Fibroblast of mammary gland (primary cell): ENCODE data around the gene GLO1.

Experiments used
- DNase-seq: peaks from one replicate; pipeline ENCODE4 v3.0.0-alpha.2; 2010; ENCODE audit warnings: low read depth
- H3K4me3 ChIP-seq: 2 replicates; pipeline ENCODE4 v1.5.1; 2011; ENCODE audit warnings: low read depth, mild to moderate bottlenecking, low read length, moderate library complexity; ENCODE audit not compliant: control insufficient read depth
- CTCF ChIP-seq: conservative IDR thresholded peaks from 2 replicates; pipeline ENCODE4 v1.5.1; 2011; ENCODE audit warnings: low read depth, low read length, inconsistent platforms; ENCODE audit not compliant: control insufficient read depth, insufficient read depth

The GLO1 gene

DNA sequence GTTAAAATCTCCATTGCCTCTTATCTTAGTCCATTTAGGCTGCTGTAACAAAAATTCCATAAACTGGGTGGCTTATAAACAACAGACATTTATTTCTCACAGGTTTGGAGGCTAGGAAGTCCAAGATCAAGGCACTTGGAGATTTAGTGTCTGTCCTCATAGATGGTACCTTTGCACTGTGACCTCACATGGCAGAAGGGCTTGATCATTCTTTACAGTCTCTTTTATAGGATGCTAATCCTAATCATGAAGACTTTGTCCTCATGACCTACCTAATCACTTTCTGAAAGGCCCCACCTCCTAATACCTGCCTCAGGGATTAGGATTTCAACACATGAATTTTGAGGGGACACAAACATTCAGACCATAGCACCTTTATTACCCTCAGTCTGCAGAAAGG lies 6.6 kb downstream of the GLO1 start:
- no peak for DNase-seq
- TF ChIP-seq CTCF, result no peak

GRCh38 chr6:38695933-38696332 lies 7.0 kb downstream of the GLO1 start:
- no peak overlapping the region for H3K4me3 ChIP-seq
- no peak for TF ChIP-seq CTCF
- DNase-seq, result no peak

More for the DNA sequence above, 6.6 kb downstream of the GLO1 start:
- no peak overlapping the region for H3K4me3 ChIP-seq

DNA sequence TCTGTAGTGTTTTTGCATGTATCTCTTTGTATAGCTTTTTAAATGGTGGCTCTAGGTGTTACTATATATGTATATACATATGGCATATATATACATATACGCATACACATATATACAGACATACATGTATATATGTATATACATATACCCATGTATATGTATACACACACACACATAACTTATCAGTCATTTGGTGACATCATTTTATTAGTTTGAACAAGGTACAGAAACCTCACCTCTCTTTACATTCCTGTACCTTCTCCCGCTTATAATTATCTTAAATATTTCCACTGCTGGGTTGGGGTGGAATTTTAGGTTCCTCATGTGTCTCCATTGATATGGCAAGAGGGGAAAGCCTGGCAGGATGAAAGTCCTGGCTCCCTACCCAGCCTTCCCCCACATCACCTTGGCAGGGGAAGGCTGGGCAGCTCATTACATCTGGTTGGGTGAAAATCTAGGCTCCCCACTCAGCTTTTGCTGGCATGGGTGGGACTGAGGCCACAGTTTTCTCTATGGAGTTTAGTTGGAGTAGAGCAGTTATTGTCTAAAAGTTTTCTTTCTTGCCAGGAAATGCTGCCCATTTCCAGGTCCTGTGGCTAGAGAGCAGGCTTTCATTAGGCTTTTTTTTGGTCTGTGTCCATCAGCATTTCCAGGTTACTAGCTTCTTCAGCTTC lies 7.6 kb downstream of the GLO1 start:
- H3K4me3 ChIP-seq, result no peak overlapping the region

GRCh38 chr6:38688579-38689087 lies 14.3 kb downstream of the GLO1 start:
- H3K4me3 ChIP-seq, result no peak overlapping the region
- no peak for DNase-seq
- TF ChIP-seq CTCF, result no peak

More for the DNA sequence above, 7.6 kb downstream of the GLO1 start:
- no peak for TF ChIP-seq CTCF
- DNase-seq, result no peak

GRCh38 chr6:38687549-38687948 lies 15.4 kb downstream of the GLO1 start:
- DNase-seq, result no peak
- TF ChIP-seq CTCF, result no peak
- no peak overlapping the region for H3K4me3 ChIP-seq

DNA sequence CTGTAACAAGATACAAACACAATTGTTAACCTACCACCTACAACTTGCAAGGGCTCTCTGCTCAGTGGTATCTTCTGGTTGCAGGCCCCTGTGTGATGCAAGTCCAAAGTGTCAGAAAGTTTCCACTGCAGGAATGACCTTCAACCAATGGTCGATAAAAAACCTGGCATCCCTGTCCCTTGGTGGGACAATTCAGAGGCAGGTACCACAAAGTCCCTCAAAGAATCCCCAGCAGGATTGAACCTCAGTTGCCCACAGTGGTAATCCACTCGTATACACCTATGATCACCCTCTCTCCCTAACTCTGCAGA lies 15.9 kb downstream of the GLO1 start:
- no peak for TF ChIP-seq CTCF
- H3K4me3 ChIP-seq, result no peak overlapping the region
- no peak for DNase-seq

DNA sequence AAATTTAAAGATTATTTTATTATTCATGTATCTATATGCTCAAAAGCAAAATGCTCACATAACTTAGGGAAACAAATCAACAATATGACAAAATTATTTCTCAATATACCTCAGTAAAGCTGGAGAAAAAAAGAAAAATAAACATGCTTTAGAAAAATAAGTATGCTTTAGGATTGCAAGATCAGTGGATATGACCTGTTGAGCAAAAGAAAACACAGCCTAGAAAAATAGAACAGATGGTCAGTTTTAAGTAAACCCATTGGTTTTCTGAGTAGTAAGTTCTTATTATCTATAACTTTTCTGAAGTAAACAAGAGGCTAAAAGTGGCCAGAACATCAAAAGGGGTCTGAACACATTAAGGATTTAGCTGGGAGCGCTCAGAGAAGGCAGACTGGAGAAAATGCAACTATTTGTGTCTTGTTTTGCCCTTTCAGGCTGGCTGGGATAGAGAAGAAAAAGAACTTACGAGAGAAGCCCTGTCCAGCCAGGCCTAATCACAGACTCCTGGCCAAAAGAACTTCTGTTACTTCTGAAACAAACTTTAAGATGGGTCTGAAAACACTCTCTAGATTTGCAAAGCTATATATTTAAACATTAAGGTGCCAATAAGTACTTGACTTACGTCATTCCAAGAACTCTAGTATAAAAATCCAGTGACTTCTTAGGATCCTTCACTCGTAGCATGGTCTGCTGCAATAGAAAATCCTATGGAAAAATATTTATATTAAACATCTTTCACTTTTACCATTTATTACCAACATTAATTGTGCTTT lies 16.5 kb downstream of the GLO1 start:
- TF ChIP-seq CTCF, result no peak
- H3K4me3 ChIP-seq, result no peak overlapping the region
- DNase-seq, result no peak
